Measurements from ENCODE around the gene PEX13.

The PEX13 gene

GRCh38 chr2:61059382-61059781 is 41.9 kb downstream of the PEX13 start:
- in situ Hi-C loops (cut with MboI; ENCODE audit: low sequenced_read_pairs): no loop called here

- in situ Hi-C loops (cut with MboI; ENCODE audit: low sequenced_read_pairs): no loop called here
These were observed 48.5 kb downstream of the PEX13 start, which contains the start of gene SANBR for GRCh38 chr2:61065714-61066709. TSS of gene SANBR (plus strand) at chr2:61065871. CDS start at chr2:61070351, 4,480 bp downstream.

- in situ Hi-C loops (cut with MboI; ENCODE audit: low sequenced_read_pairs): no loop called here
These were observed 56.6 kb downstream of the PEX13 start for GRCh38 chr2:61074100-61074499.

- in situ Hi-C loops (cut with MboI; ENCODE audit: low sequenced_read_pairs): no loop called here
These were observed 68.4 kb downstream of the PEX13 start for GRCh38 chr2:61085883-61086282.

- in situ Hi-C loops (cut with MboI; ENCODE audit: low sequenced_read_pairs): no loop called here
These were observed 72.3 kb downstream of the PEX13 start for GRCh38 chr2:61089797-61090196.

GRCh38 chr2:61090386-61090921 is 72.9 kb downstream of the PEX13 start:
- in situ Hi-C loops (cut with MboI; ENCODE audit: low sequenced_read_pairs): no loop called here

GRCh38 chr2:61091485-61091884 is 74.0 kb downstream of the PEX13 start:
- in situ Hi-C loops (cut with MboI; ENCODE audit: low sequenced_read_pairs): no loop called here

- in situ Hi-C loops (cut with MboI; ENCODE audit: low sequenced_read_pairs): no loop called here
These were observed 78.9 kb downstream of the PEX13 start for GRCh38 chr2:61096438-61096837.

- in situ Hi-C loops (cut with MboI; ENCODE audit: low sequenced_read_pairs): no loop called here
These were observed 83.3 kb downstream of the PEX13 start for GRCh38 chr2:61100801-61101200.

Data from HL-60/S4 treated with phorbol 12-myristate 13-acetate at 8.2 ng/mL for 4 days and 3 days (cell line).